Esophagus squamous epithelium (tissue), 5 donors: ENCODE measurements around the gene MED15. TPM values are rescaled to one million over a fixed set of nuclear protein-coding genes. Genes with fewer than 3 reads are reported as not detected.

ENCODE experiments used
- DNase-seq: peaks from one replicate; lab custom pipeline; 2025; lab: John Stamatoyannopoulos, UW
- H3K27ac ChIP-seq, 4 donors: fragments of 200-600 bp; sonication (generic); one replicate each; pipeline ENCODE4 v1.5.1; 2016 to 2019; ENCODE audit warnings: mild to moderate bottlenecking in 1 of 4
- H3K27me3 ChIP-seq, 4 donors: fragments of 200-600 bp; sonication (generic); 1 replicate in 3 of 4; 2 replicates in 1 of 4; pipeline versions ENCODE4 v1.5.1 to v1.6.0; 2017 to 2021; ENCODE audit warnings: antibody characterized with exemption in 1 of 4
- H3K36me3 ChIP-seq, 3 donors: fragments of 200-600 bp; sonication (generic); one replicate each; pipeline ENCODE4 v1.5.1; 2016 to 2019
- H3K4me1 ChIP-seq, 3 donors: fragments of 200-600 bp; sonication (generic); one replicate each; pipeline ENCODE4 v1.5.1; 2017 to 2019
- H3K4me3 ChIP-seq, 4 donors: fragments of 200-600 bp; sonication (generic); 1 replicate in 3 of 4; 2 replicates in 1 of 4; pipeline ENCODE4 v1.5.1; 2016 to 2019; ENCODE audit warnings: mild to moderate bottlenecking in 2 of 4, moderate library complexity in 1 of 4
- H3K9me3 ChIP-seq, 3 donors: fragments of 200-600 bp; sonication (generic); one replicate each; pipeline ENCODE4 v1.5.1; 2016 to 2019
- CTCF ChIP-seq, 6 experiments: fragments of 450-650 bp in 4 of 6; fragments of 200-600 bp in 2 of 6; sonication (generic) in 2 of 6; IDR thresholded peaks; one replicate each; pipeline ENCODE4 v1.5.1; 2016 to 2019; ENCODE audit warnings: antibody characterized with exemption in 6 of 6, mild to moderate bottlenecking in 4 of 6, moderate library complexity in 4 of 6
- POLR2A ChIP-seq, 4 donors: fragments of 450-650 bp; IDR thresholded peaks; one replicate each; pipeline ENCODE4 v1.6.1; 2017; ENCODE audit warnings: antibody characterized with exemption in 4 of 4, mild to moderate bottlenecking in 4 of 4, moderate library complexity in 3 of 4
- WGBS, 2 donors: methylation state at CpG; one replicate each; pipeline ENCODE4 v1.1.5; 2018; 5-methylcytosine and 5-hydroxymethylcytosine counted together
- intact Hi-C: fragments of 100-400 bp; cut with DNase I; formaldehyde crosslinking; loops from one replicate; pipeline ENCODE4 v1.15.0; 2022
- total RNA-seq, 4 donors: library from RNA; depleted of rRNA; stranded (reverse); fragments of >200 nt; gene quantifications; one replicate each; pipeline ENCODE4 v1.1.0, GENCODE V29; 2016
- donor health status: DM: yes; HTN: yes; CAD: no.

MED15 gene, protein sequence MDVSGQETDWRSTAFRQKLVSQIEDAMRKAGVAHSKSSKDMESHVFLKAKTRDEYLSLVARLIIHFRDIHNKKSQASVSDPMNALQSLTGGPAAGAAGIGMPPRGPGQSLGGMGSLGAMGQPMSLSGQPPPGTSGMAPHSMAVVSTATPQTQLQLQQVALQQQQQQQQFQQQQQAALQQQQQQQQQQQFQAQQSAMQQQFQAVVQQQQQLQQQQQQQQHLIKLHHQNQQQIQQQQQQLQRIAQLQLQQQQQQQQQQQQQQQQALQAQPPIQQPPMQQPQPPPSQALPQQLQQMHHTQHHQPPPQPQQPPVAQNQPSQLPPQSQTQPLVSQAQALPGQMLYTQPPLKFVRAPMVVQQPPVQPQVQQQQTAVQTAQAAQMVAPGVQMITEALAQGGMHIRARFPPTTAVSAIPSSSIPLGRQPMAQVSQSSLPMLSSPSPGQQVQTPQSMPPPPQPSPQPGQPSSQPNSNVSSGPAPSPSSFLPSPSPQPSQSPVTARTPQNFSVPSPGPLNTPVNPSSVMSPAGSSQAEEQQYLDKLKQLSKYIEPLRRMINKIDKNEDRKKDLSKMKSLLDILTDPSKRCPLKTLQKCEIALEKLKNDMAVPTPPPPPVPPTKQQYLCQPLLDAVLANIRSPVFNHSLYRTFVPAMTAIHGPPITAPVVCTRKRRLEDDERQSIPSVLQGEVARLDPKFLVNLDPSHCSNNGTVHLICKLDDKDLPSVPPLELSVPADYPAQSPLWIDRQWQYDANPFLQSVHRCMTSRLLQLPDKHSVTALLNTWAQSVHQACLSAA
- 10 to 100 TPM; 31.6 to 51.4 (median 46.1) TPM for total RNA-seq

DNA sequence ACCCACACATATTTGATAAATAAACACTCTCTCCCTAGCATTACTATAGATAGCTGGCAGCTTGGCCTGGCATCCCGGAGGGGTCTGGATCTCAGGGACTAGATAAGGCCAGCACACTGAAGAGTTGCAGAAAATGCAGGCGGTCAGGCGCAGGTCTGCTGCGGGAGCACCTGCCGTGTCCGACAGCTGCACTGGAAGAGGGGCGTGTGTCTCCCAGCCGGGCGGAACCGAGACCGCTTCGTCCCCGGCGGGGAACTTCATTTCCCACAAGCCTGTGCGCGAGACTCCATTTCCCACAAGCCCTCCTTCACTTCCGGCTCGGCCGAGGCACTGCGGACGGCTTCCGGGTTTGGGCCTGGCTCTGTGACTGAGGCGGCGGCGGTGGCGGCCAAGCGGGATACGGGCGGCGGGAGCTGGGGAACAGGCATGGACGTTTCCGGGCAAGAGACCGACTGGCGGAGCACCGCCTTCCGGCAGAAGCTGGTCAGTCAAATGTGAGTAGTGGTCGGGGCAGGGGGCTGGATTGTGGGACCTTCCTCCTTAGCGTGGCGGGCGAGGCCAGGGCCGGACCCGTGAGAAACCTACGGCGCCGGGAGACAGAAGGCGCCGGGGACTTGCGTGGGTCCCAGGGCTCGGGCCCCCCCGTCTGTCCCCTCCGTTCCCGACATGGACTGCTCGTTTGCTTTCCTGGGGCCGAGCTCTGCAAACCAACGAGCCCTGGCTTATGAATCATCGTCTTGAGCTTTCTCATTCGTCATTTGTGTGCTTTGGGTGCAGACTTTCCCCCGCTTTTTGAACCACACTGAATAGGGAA is at the start of gene MED15:
Gene MED15 (plus strand): TSS at position 358 of the 814 bp plus-strand sequence. CDS start 69 bp downstream, at position 427.
- H3K27me3 ChIP-seq: no peaks in the 10 kb centered on the region
- intact Hi-C loops: no loop called here
- H3K4me3 ChIP-seq: peak within 1 kb of the TSS; percentile 82 to 99 (median 94)
- no peaks in the 10 kb centered on the region for H3K9me3 ChIP-seq
- TF ChIP-seq CTCF (IDR thresholded peaks at IDR 0.05) (peak in 2 of 6 experiments; percentile 8 to 15), POLR2A (IDR thresholded peaks at IDR 0.05) (peak in 3 of 4 donors; percentile 53 to 93 (median 79))
- no peaks in the 10 kb centered on the region for H3K36me3 ChIP-seq
- peak; percentile 57 for DNase-seq
- peak within 1 kb of the TSS; percentile 97 to 99 (median 99) for H3K27ac ChIP-seq
- 2% methylated on average over 12 to 13 of the region's 58 CpGs for WGBS, 2 donors
- H3K4me1 ChIP-seq: peaks cover 30 to 62% (median 34%) of the 10 kb centered on the region in 3 donors

GRCh38 chr22:20458530-20459151 is 48.8 kb upstream of the MED15 start:
- H3K36me3 ChIP-seq: peaks cover 0 to 37% (median 0%) of the 10 kb centered on the region in 3 donors
- intact Hi-C loops: loop anchor here (5.0 kb wide), 1 partner anchor 36 kb away; no protein-coding TSS in a partner anchor
- no peaks in the 10 kb centered on the region for H3K9me3 ChIP-seq
- H3K27ac ChIP-seq: no peak overlapping the region
- WGBS, 2 donors: 84 to 86% methylated on average over 5 to 6 of the region's 8 CpGs
- DNase-seq: no peak
- peaks cover 0 to 16% (median 6%) of the 10 kb centered on the region in 3 donors for H3K4me1 ChIP-seq
- TF ChIP-seq CTCF (IDR thresholded peaks at IDR 0.05) (no peak), POLR2A (IDR thresholded peaks at IDR 0.05) (no peak)
- H3K27me3 ChIP-seq: no peaks in the 10 kb centered on the region
- no peak overlapping the region for H3K4me3 ChIP-seq

DNA sequence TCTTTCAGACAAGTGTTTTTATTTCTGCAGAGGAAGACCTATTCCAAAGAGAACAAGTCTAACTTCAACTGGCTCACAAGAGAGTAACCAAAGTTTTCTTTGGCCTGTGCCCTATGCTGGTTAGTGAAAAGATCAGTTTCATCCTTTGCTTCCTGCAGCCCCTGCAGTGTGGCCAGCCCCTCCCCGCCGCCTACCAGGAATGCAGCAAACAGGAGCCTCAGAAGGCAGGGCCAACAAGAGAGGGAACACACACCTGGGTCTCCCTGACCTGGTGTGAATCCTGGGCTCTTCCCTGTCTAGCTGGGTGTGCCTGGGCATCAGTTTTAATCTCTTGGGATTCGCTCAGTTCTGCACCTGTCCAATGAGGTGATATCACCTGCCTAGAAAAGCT is 48.3 kb upstream of the MED15 start:
- 100% methylated on average over 3 of the region's 3 CpGs; no CpG with 5 or more reads in 1 of the 2 donors for WGBS, 2 donors
- Histone ChIP-seq H3K27ac (no peak overlapping the region), H3K36me3 (peaks cover 0 to 33% (median 0%) of the 10 kb centered on the region in 3 donors), H3K9me3 (no peaks in the 10 kb centered on the region), H3K4me1 (peaks cover 0 to 21% (median 11%) of the 10 kb centered on the region in 3 donors), H3K4me3 (no peak overlapping the region), H3K27me3 (no peaks in the 10 kb centered on the region)
- intact Hi-C loops: loop anchor here (5.0 kb wide), 1 partner anchor 37 kb away; no protein-coding TSS in a partner anchor
- TF ChIP-seq POLR2A (IDR thresholded peaks at IDR 0.05) (no peak), CTCF (IDR thresholded peaks at IDR 0.05) (no peak)
- DNase-seq: no peak

- H3K4me3 ChIP-seq: no peak overlapping the region
- no peak for TF ChIP-seq CTCF (IDR thresholded peaks at IDR 0.05)
- TF ChIP-seq POLR2A (IDR thresholded peaks at IDR 0.05): no peak
- 94 to 98% methylated on average over 3 to 4 of the region's 4 CpGs for WGBS, 2 donors
- no peaks in the 10 kb centered on the region for H3K9me3 ChIP-seq
- intact Hi-C loops: loop anchor here (5.0 kb wide), 1 partner anchor 38 kb away; no protein-coding TSS in a partner anchor
- H3K27ac ChIP-seq: no peak overlapping the region
- H3K4me1 ChIP-seq: peaks cover 0 to 23% (median 13%) of the 10 kb centered on the region in 3 donors
- DNase-seq: no peak
- H3K27me3 ChIP-seq: no peaks in the 10 kb centered on the region
- peaks cover 0 to 37% (median 0%) of the 10 kb centered on the region in 3 donors for H3K36me3 ChIP-seq
These were observed 47.5 kb upstream of the MED15 start for GRCh38 chr22:20459862-20460261.
